ENCODE data around the gene GIPC3. TPM values are rescaled to one million over a fixed set of nuclear protein-coding genes. Genes with fewer than 3 reads are reported as not detected.

The GIPC3 gene
- total RNA-seq, 4 donors from 2014 or later: 0.78 to 2.2 (median 0.97) TPM

- Histone ChIP-seq H3K36me3 (peaks cover 5 to 26% of the 10 kb centered on the region in 2 donors), H3K27ac (no peak overlapping the region), H3K4me1 (no peaks in the 10 kb centered on the region), H3K4me3 (replicated peaks in 1 of 3) (no peak overlapping the region), H3K9me3 (no peaks in the 10 kb centered on the region), H3K27me3 (no peaks in the 10 kb centered on the region)
- 97 to 98% methylated on average over 12 to 18 of the region's 19 CpGs for WGBS, 2 donors
- DNase-seq: no peak
- intact Hi-C loops (cut with DNase I): no loop called here
- TF ChIP-seq POLR2A (IDR thresholded peaks at IDR 0.05): no peak
- TF ChIP-seq CTCF (IDR thresholded peaks at IDR 0.05): no peak
Observed at GRCh38 chr19:3634496-3635045, 49.3 kb downstream of the GIPC3 start.

GRCh38 chr19:3636506-3636905 is 51.2 kb downstream of the GIPC3 start:
- no peaks in the 10 kb centered on the region for H3K27me3 ChIP-seq
- DNase-seq: no peak
- no peaks in the 10 kb centered on the region for H3K9me3 ChIP-seq
- TF ChIP-seq POLR2A (IDR thresholded peaks at IDR 0.05) (no peak), CTCF (IDR thresholded peaks at IDR 0.05) (no peak)
- H3K27ac ChIP-seq: no peak overlapping the region
- intact Hi-C loops (cut with DNase I): no loop called here
- 86 to 91% methylated on average over 9 to 18 of the region's 20 CpGs for WGBS, 2 donors
- no peak overlapping the region for H3K4me3 ChIP-seq (replicated peaks in 1 of 3)
- no peaks in the 10 kb centered on the region for H3K4me1 ChIP-seq
- peaks cover 8 to 35% of the 10 kb centered on the region in 2 donors for H3K36me3 ChIP-seq

DNA sequence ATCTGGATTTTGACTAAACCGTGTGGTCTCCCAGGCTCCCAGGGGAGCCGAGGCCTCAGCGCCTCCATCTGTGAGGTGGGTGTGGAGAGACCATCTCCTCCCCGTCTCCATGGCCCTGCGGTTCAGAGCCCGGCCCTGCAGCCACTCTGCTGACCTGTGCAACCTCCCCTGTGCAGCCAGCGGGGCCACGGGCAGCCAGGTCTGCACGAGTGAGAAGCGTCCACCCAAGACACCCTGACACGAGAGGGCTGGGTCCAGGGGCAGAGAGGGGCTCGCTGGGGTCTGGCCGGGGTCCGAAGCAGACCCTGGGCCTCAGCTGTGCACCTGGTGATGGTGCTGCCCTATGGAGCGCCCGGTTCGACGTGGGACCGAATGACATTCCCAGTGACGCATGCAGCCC is 51.7 kb downstream of the GIPC3 start:
- DNase-seq: no peak
- H3K27me3 ChIP-seq: no peaks in the 10 kb centered on the region
- no peaks in the 10 kb centered on the region for H3K9me3 ChIP-seq
- peaks cover 12 to 40% of the 10 kb centered on the region in 2 donors for H3K36me3 ChIP-seq
- H3K27ac ChIP-seq: no peak overlapping the region
- TF ChIP-seq CTCF (IDR thresholded peaks at IDR 0.05) (no peak), POLR2A (IDR thresholded peaks at IDR 0.05) (no peak)
- intact Hi-C loops (cut with DNase I): no loop called here
- no peaks in the 10 kb centered on the region for H3K4me1 ChIP-seq
- no peak overlapping the region for H3K4me3 ChIP-seq (replicated peaks in 1 of 3)
- WGBS, 2 donors: 97% methylated on average over 6 to 11 of the region's 20 CpGs

- TF ChIP-seq POLR2A (IDR thresholded peaks at IDR 0.05): no peak
- Histone ChIP-seq H3K4me1 (no peaks in the 10 kb centered on the region), H3K4me3 (replicated peaks in 1 of 3) (no peak overlapping the region), H3K36me3 (peaks cover 15 to 43% of the 10 kb centered on the region in 2 donors), H3K27me3 (no peaks in the 10 kb centered on the region), H3K9me3 (no peaks in the 10 kb centered on the region), H3K27ac (no peak overlapping the region)
- intact Hi-C loops (cut with DNase I): no loop called here
- 91 to 96% methylated on average over 9 to 17 of the region's 23 CpGs for WGBS, 2 donors
- DNase-seq: no peak
Observed at GRCh38 chr19:3637621-3638020, 52.3 kb downstream of the GIPC3 start.

DNA sequence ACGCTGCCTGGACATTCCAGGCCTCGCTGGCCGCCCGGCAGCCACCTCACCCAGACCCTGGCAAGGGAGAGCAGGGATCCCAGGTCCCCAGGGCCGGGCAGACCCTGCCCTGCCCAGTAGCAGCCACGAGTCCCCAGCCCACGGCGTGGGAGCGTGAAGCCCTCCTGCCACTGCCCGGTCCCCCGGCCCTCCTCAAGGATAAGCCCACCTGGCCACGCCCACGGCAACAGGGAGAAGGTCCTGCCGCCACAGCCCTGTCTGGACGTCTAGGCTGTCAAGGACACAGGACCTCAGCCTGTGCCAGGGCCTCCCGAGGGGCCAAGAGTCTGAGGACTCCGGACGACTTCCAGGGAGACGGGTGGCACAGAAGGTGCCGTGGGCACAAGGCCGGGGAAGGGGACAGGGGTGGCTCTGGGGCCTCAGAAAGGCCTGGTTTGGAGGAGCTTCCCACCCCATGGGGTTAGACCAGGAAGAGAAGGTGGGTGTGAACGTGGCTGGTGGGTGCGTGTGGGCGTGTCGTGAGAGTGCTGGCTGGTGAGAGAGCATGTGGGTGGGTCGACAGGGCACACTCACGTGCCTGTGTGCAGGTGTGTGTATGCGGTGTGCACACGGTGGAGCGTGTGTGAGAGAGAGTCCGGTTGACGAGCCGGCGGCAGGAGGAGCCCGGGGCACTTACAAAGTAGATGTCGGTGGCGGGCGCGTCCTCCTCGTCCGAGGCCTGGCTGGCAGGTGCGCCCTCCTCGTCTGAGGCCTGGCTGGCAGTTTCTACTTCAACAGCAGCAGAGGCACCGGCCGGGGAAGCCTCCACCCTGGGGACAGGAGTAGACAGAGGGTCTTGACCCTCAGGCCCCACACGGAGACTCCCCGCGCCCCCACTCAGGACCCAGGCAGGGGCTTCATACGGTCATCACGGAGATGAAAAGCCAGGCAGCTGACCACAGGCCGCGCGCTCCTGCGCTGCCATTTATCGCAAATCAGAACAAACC is 53.2 kb downstream of the GIPC3 start:
- 92 to 94% methylated on average over 39 to 45 of the region's 55 CpGs for WGBS, 2 donors
- intact Hi-C loops (cut with DNase I): no loop called here
- Histone ChIP-seq H3K36me3 (peaks cover 15 to 43% of the 10 kb centered on the region in 2 donors), H3K27me3 (no peaks in the 10 kb centered on the region), H3K4me1 (no peaks in the 10 kb centered on the region), H3K27ac (no peak overlapping the region), H3K9me3 (no peaks in the 10 kb centered on the region), H3K4me3 (replicated peaks in 1 of 3) (no peak overlapping the region)
- no peak for DNase-seq
- no peak for TF ChIP-seq CTCF (IDR thresholded peaks at IDR 0.05)
- TF ChIP-seq POLR2A (IDR thresholded peaks at IDR 0.05): no peak

Data from thyroid gland (tissue), 4 donors.